Activated T-helper 2 cell treated with anti-CD3 and anti-CD28 coated beads, Interferon-gamma antibody, Interleukin-2, Interleukin-4, amounts not matched to agents 10 μg/mL and 5 μg/mL and 100 μg/mL, durations not matched to agents 14 hours and 24 hours and 36 hours (primary cell): ENCODE measurements around the gene VPS11. TPM values are rescaled to one million over a fixed set of nuclear protein-coding genes. Genes with fewer than 3 reads are reported as not detected.
A peak's percentile ranks its signal among the peaks of the same experiment; 100 is the strongest.

ENCODE experiments used
- DNase-seq: peaks from one replicate; pipeline ENCODE4 v3.0.0; 2021; ENCODE audit warnings: low spot score
- H3K27ac Mint-ChIP-seq: one replicate; pipeline ENCODE4 v1.8.0; 2021; ENCODE audit warnings: mixed read lengths
- H3K27me3 Mint-ChIP-seq: one replicate; pipeline ENCODE4 v1.8.0; 2021; ENCODE audit warnings: low read depth, mixed read lengths
- H3K36me3 Mint-ChIP-seq: one replicate; pipeline ENCODE4 v1.8.0; 2021; ENCODE audit warnings: low read depth, mixed read lengths
- H3K4me1 Mint-ChIP-seq: one replicate; pipeline ENCODE4 v1.8.0; 2021; ENCODE audit warnings: low read depth, mixed read lengths
- H3K4me3 Mint-ChIP-seq: one replicate; pipeline ENCODE4 v1.8.0; 2021; ENCODE audit warnings: low read depth, mild to moderate bottlenecking, moderate library complexity, mixed read lengths
- H3K9me3 Mint-ChIP-seq: one replicate; pipeline ENCODE4 v1.8.0; 2021; ENCODE audit warnings: mixed read lengths
- intact Hi-C: fragments of 100-400 bp; cut with micrococcal nuclease; formaldehyde crosslinking; loops from one replicate; pipeline ENCODE4 v1.15.1; 2023
- total RNA-seq: library from RNA; stranded (reverse); gene quantifications from 2 replicates; pipeline ENCODE4 v1.2.3, GENCODE V29; 2022

Gene VPS11
- 24.3 and 25.8 TPM in 2 replicates for total RNA-seq

DNA sequence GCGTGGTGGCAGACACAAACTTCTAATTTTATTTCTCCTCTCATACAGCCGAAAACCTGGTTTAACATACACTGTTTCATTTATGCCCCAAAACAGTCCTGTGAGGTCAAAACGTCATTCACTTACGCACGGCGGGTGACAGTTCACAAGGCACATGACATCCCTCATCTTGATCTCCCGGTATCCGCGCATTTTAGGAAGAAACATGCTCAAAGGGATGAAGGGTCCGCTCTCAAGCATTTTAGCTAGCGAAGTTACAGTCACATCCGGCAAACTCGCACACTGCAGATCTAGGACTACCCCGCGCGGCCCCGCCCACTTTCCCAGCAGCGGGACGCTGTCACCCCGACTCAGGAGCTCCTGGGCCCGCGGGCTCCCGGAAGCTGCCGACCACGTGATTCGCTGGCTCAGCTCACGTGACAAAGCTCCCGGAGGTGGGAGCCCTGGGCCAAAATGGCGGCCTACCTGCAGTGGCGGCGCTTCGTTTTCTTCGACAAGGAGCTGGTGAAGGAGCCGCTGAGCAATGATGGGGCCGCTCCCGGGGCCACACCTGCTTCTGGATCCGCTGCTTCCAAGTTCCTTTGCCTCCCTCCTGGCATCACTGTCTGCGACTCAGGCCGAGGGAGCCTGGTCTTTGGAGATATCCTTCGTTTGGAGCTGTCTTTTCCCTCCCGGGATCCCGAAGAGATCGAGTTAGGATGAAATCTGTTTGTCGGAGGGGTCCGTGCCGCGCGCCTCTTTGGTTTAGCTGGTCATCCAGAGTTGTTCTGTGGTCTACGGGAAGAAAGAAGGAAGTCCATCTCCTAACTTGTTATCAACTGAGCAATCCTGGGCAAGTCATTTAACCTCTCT lies at the start of gene VPS11:
VPS11 (plus strand) TSS at position 448 of the 852 bp plus-strand sequence; CDS start at position 454, 6 bp downstream.
- H3K27ac Mint-ChIP-seq, result peak within 1 kb of the TSS; percentile 97
- peak within 1 kb of the TSS; percentile 92 for H3K4me3 Mint-ChIP-seq
- peaks cover 23% of the 10 kb centered on the region for H3K4me1 Mint-ChIP-seq
- no peaks in the 10 kb centered on the region for H3K27me3 Mint-ChIP-seq
- peaks cover 16% of the 10 kb centered on the region for H3K36me3 Mint-ChIP-seq
- intact Hi-C loops, result loop anchor here (1.0 to 5.0 kb wide), 7 partner anchors 10 to 265 kb away; partner anchors contain the start of genes DPAGT1, HYOU1, NLRX1 and RNF26
- no peaks in the 10 kb centered on the region for H3K9me3 Mint-ChIP-seq
- DNase-seq, result peak; percentile 98

DNA sequence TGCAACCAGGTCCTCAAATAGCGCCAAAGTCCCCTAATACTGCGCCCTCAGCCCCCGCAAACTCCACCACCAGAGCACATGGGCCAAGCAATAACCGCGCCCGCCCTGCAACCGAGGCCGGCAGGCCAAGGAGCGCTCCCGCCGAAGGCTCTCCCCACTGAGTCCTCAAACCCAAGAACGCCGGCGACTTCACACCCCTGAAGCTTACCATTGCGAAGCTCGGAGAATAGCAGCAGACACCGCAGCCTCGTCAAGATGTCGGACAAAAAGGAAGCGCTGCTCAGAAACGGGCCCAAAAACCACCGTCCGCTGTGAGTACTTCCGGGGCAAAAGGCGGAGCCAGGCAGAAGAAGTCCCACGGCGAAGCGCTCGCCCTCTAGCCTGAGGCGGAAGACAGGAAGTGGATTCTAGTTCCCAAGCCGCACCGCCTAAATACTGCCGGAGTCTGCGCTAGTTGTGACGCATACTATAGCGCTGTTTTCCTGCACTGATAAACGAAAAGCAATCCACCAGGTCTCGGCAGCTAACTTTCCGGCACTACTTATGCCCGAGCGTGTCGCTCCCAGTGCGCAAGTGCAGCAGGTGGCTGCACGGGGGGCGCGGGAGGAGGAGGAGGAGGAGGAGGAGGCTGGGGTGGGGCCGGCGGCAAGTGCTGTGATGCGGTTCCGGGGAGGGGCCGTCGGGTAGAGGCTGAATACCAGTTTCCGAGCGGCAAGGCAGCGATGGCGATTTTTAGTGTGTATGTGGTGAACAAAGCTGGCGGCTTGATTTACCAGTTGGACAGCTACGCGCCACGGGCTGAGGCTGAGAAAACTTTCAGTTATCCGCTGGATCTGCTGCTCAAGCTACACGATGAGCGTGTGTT lies 49.3 kb upstream of the VPS11 start, which contains the start of the genes RPS25 and TRAPPC4:
RPS25 (minus strand) TSS at position 270 of the 865 bp plus-strand sequence; CDS start at position 211, 59 bp downstream.
TRAPPC4 (plus strand) TSS at position 693 of the 865 bp plus-strand sequence; CDS start at position 723, 30 bp downstream.
- peak; percentile 93 for DNase-seq
- Mint-ChIP-seq H3K4me3 (peak within 1 kb of the TSS; percentile 99), H3K4me1 (peaks cover 25% of the 10 kb centered on the region), H3K27me3 (no peaks in the 10 kb centered on the region), H3K9me3 (no peaks in the 10 kb centered on the region), H3K27ac (peak within 1 kb of the TSS; percentile 100), H3K36me3 (peaks cover 81% of the 10 kb centered on the region)
- intact Hi-C loops, result loop anchor here (1.0 to 5.0 kb wide), 8 partner anchors 12 to 188 kb away; partner anchors contain the start of genes BCL9L, CBL, CENATAC and HMBS

DNA sequence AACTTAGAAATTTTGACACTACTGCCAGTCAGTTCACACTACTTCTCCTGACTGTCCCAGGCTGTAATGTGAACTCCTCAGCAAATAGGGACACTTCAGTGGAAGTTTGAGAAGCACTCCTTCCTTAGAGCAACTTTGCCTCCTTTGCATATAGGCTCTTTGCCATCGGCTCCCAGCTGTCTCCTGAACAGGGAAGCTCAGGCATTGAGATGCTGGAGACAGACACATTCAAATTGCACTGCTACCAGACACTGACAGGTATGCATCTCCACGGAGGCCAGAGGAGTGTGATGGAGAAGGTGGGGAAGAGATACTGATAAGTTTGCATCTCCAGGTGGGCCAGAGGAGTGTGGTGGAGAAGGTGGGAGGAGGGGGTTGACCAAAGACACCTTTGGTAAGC lies 47.6 kb upstream of the VPS11 start:
- H3K4me3 Mint-ChIP-seq, result peak overlapping the region; percentile 99
- intact Hi-C loops, result loop anchor here (2.0 to 5.0 kb wide), 5 partner anchors 37 to 187 kb away; partner anchors contain the start of genes BCL9L, CBL, HMBS and HYOU1
- no peak for DNase-seq
- no peaks in the 10 kb centered on the region for H3K9me3 Mint-ChIP-seq
- peak overlapping the region; percentile 100 for H3K27ac Mint-ChIP-seq
- no peaks in the 10 kb centered on the region for H3K27me3 Mint-ChIP-seq
- peaks cover 28% of the 10 kb centered on the region for H3K4me1 Mint-ChIP-seq
- peaks cover 83% of the 10 kb centered on the region for H3K36me3 Mint-ChIP-seq

DNA sequence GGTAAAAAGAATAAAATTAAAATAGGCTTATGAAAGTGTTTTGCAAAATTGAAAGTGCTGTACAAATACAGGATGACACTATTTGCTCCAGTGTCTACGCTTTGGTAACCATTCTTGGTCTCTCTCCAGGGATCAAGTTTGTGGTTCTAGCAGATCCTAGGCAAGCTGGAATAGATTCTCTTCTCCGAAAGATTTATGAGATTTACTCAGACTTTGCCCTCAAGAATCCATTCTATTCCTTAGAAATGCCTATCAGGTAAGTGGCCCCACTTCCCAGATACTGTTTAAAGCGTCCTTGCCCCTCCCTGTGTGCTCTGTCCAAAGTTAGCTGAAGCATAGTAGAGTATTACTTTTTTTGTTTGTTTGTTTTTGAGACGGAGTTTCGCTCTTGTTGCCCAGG lies 46.0 kb upstream of the VPS11 start:
- no peak for DNase-seq
- intact Hi-C loops, result no loop called here
- H3K36me3 Mint-ChIP-seq, result peaks cover 74% of the 10 kb centered on the region
- H3K27me3 Mint-ChIP-seq, result no peaks in the 10 kb centered on the region
- H3K4me1 Mint-ChIP-seq, result peaks cover 22% of the 10 kb centered on the region
- H3K9me3 Mint-ChIP-seq, result no peaks in the 10 kb centered on the region
- no peak overlapping the region for H3K27ac Mint-ChIP-seq
- peak overlapping the region; percentile 56 for H3K4me3 Mint-ChIP-seq

DNA sequence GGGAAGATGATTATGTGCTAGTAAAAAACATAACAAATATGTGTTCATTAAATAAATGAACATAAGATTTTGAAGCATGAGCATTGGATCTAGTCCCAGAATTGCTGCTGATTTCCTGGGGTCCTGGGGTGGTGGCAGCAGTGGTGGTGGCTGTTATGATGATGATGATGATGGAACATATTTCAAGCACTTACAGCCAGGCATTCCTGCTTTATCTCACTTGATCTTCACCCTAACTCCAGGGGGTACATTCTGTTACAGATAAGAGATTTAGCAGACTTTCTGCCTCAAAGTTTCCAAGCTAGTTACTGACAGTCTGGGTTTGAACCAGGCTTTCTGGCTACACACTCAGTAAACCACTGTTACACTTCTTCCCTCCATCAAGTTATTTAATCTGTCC lies 43.9 kb upstream of the VPS11 start:
- intact Hi-C loops, result no loop called here
- Mint-ChIP-seq H3K4me3 (no peak overlapping the region), H3K27me3 (no peaks in the 10 kb centered on the region), H3K4me1 (peaks cover 24% of the 10 kb centered on the region), H3K36me3 (peaks cover 63% of the 10 kb centered on the region), H3K27ac (peak overlapping the region; percentile 47), H3K9me3 (no peaks in the 10 kb centered on the region)
- DNase-seq, result no peak

DNA sequence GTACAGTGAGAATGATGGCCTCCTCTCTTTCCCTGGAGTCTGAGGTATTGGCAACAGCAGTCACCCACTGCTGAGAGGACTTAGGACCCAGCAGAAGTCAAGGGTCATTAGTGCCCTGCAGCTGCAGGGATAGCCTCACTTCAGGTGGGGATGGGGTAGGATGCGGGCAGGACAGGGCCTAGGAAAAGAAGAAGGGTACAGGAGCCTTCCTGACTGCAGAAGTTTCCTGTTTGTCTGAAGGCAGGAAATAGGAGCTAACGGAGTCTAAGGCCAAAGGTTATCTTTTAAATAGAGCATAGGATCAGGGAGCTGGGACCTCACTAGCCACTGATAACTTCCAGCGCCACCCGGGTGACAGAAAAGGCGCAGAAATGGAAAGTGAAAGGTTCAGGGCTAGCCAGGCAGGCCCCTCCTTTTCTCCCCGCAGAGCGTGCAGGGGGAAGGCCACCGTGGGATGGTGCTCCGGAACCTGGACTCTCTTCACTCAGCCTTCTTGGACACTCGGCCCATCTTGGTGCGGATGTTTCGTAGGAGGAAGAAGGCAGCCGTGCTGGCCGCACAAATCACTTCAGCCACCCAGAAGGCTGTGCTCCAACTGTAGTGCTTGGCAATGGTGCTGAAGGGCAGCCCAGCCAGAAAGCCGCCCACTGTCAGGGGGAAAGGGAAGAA lies 43.1 kb upstream of the VPS11 start:
- H3K4me3 Mint-ChIP-seq, result no peak overlapping the region
- no peak for DNase-seq
- H3K27me3 Mint-ChIP-seq, result no peaks in the 10 kb centered on the region
- H3K4me1 Mint-ChIP-seq, result peaks cover 32% of the 10 kb centered on the region
- no peak overlapping the region for H3K27ac Mint-ChIP-seq
- peaks cover 68% of the 10 kb centered on the region for H3K36me3 Mint-ChIP-seq
- H3K9me3 Mint-ChIP-seq, result no peaks in the 10 kb centered on the region
- intact Hi-C loops, result no loop called here

DNA sequence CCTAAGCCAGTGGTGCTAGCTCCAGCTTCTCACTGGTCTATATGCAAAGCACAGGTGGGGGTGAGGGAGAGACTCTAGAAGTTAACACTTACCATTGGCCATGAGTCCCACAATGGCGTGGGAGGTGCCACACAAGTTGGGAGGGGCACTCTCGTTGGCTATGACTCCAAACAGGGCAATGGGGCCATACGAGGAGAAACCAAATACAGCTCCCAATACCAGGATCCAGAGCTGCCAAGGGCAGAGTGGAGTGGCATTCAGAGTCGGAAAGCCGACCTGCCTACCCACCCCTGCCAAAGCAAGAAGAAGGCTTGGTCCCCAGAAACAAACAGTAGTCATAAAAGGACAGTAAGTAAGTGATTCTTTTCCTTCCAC lies 42.5 kb upstream of the VPS11 start:
- Mint-ChIP-seq H3K4me1 (peaks cover 32% of the 10 kb centered on the region), H3K4me3 (no peak overlapping the region), H3K27me3 (no peaks in the 10 kb centered on the region), H3K36me3 (peaks cover 63% of the 10 kb centered on the region), H3K27ac (no peak overlapping the region), H3K9me3 (no peaks in the 10 kb centered on the region)
- intact Hi-C loops, result no loop called here
- DNase-seq, result no peak

DNA sequence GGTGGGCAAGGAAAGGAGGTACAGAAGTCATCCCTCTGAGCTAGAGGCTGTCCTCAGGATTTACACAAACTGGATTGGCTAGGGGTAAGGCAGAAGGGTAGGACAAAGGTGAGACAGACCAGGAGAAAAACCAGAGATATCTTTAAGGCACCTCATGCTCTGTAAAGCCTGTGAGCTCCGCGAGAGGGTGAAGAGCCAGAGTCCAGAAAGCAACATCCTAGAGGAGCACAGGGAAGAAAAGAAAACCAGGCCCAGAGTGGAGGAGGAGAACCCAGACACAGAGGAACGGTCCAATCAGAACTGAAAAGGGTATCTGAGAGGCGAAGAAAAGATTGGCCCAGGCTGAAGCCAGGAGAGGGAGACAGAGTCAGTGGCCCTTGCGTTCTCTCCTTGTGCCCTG lies 42.1 kb upstream of the VPS11 start:
- no peak overlapping the region for H3K4me3 Mint-ChIP-seq
- no peak for DNase-seq
- H3K36me3 Mint-ChIP-seq, result peaks cover 59% of the 10 kb centered on the region
- no peaks in the 10 kb centered on the region for H3K27me3 Mint-ChIP-seq
- H3K9me3 Mint-ChIP-seq, result no peaks in the 10 kb centered on the region
- intact Hi-C loops, result no loop called here
- H3K4me1 Mint-ChIP-seq, result peaks cover 28% of the 10 kb centered on the region
- no peak overlapping the region for H3K27ac Mint-ChIP-seq

DNA sequence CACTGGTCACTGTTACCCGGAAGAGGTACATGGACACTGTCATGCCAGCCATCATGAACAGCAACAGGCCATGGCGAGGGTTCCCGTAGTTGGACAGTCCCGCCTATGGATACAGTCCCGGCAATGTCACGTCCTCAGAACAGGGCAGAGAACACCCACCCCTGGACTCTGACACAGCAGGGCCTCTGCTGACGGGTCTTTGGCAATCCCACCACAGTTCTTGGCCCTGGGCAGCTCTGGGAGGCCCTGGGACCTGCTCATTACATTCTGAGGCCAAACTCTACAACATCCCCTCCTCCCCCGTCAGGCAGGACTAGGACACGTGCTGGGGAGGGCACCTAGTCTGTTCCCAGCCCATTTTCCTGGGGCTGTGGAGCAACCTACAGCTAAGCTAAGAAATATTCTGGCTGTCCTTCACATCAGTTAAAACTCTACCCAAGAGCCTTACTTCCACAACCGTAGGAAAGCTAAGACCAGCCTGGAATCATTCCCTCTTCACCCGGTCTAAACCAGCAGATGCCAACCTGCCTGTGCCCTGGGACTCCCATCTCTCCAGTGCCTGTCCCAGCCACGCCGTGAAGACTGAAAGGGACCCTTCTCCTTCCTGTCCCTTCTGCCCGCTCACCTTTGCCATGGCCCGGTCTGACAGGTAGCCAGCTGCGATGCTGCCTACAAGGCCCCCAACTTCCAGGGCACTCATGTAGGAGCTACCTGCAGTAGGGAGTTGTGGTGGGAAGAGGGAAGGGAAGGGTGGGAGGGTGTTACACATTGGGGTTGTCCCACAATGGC lies 41.4 kb upstream of the VPS11 start:
- H3K27ac Mint-ChIP-seq, result no peak overlapping the region
- no peaks in the 10 kb centered on the region for H3K9me3 Mint-ChIP-seq
- peaks cover 28% of the 10 kb centered on the region for H3K4me1 Mint-ChIP-seq
- no peaks in the 10 kb centered on the region for H3K27me3 Mint-ChIP-seq
- intact Hi-C loops, result no loop called here
- DNase-seq, result no peak
- H3K36me3 Mint-ChIP-seq, result peaks cover 58% of the 10 kb centered on the region
- H3K4me3 Mint-ChIP-seq, result no peak overlapping the region

DNA sequence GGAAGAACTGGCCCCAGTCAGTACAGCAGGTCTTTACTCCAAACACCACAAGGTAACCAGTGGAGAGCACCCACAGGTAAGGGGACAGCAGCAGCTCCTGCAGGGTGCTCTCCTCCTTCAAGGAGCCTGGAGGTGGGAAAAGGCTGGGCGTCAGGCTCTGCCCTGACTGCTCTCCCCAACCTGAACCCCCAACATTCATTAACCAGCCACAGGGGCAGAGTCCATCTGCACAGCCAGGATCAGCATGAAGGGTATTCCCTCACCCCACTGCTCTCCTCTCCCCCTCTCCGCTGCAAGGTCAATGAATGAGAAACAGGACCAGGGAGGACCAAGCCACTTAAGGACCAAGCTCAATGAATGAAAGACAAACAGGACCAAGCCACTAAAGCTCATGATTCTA lies 40.6 kb upstream of the VPS11 start:
- H3K27ac Mint-ChIP-seq, result no peak overlapping the region
- peaks cover 23% of the 10 kb centered on the region for H3K4me1 Mint-ChIP-seq
- intact Hi-C loops, result no loop called here
- H3K36me3 Mint-ChIP-seq, result peaks cover 51% of the 10 kb centered on the region
- no peak for DNase-seq
- H3K27me3 Mint-ChIP-seq, result no peaks in the 10 kb centered on the region
- H3K4me3 Mint-ChIP-seq, result no peak overlapping the region
- H3K9me3 Mint-ChIP-seq, result no peaks in the 10 kb centered on the region

DNA sequence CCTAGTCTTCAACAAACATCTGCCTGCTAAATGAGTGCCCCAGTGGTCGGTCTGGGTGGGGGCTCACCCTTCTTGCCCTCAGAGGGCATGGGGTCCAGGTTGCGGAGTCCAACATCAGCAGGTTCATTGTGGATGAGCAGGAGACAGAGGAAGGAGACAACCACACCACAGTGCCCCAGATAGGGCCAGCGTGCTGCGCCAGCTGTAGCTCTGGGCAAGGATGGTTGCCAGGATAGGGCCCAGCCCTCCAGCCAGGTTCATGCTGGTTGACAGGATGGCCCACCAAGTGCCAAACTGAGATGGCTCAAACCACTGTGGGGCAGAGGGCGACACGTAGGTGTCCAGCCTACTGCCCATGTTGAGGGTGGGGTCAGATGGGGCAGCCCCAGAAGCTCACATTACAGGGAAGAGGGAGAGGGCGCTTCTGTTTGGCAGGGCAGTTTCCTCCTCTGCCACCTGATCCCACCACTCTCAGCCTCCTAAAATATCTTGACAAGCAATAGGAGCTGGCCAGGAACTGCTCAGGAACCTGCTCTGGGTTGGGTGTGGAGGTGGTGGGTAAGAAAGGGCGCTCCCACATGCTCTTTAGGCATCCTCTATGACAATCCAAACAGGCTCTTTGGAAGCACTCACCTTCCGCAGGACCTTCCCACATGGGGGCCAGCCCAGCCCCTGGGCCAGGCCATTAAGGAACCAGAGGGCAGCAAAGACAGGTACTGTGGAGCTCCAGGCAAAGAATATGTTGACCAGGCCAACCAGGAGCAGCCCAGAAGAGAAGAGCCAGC lies 39.9 kb upstream of the VPS11 start:
- Mint-ChIP-seq H3K27ac (no peak overlapping the region), H3K4me1 (peaks cover 23% of the 10 kb centered on the region), H3K36me3 (peaks cover 46% of the 10 kb centered on the region), H3K4me3 (no peak overlapping the region), H3K9me3 (no peaks in the 10 kb centered on the region), H3K27me3 (no peaks in the 10 kb centered on the region)
- no peak for DNase-seq
- intact Hi-C loops, result no loop called here
